Measurements from ENCODE around the gene KRTAP19-3. TPM values are rescaled to one million over a fixed set of nuclear protein-coding genes. Genes with fewer than 3 reads are reported as not detected.

The KRTAP19-3 gene
- total and polyA plus RNA-seq, 2 of the 8 experiments (the other 6 are each of a cell fraction or from before 2014, with no cell fraction given) = not detected

Small RNA genes lying within 50 kb of the gene (small RNA-seq; reads per million reads assigned to genes)
- not detected for gene AP000567.1 (ENCODE audit: insufficient read depth)
- not detected for gene KRTAP19-10P (ENCODE audit: insufficient read depth)
- gene KRTAP19-11P (ENCODE audit: insufficient read depth) = not detected
- not detected for gene KRTAP19-9P (ENCODE audit: insufficient read depth)

Other genes with a start within 250 kb of the KRTAP19-3 start
- gene KRTAP24-1, start 209.1 kb downstream of the KRTAP19-3 start, total RNA-seq (2021; fragmentation: NEBNext Ultra II Directional; extraction: Animal tissue kit (Norgen Biotek cat#: 25700)) = not detected in 2 replicates
- not detected in 2 replicates for gene KRTAP24-1, start 209.1 kb downstream of the KRTAP19-3 start, polyA plus RNA-seq (2011; rRNA removed)
- not detected in 2 replicates for gene KRTAP25-1, start 202.5 kb downstream of the KRTAP19-3 start, total RNA-seq (2021; fragmentation: NEBNext Ultra II Directional; extraction: Animal tissue kit (Norgen Biotek cat#: 25700))
- gene KRTAP25-1, start 202.5 kb downstream of the KRTAP19-3 start, polyA plus RNA-seq (2011; rRNA removed) = not detected in 2 replicates
- gene KRTAP26-1, start 171.7 kb downstream of the KRTAP19-3 start, total RNA-seq (2021; fragmentation: NEBNext Ultra II Directional; extraction: Animal tissue kit (Norgen Biotek cat#: 25700)) = not detected in 2 replicates
- gene KRTAP26-1, start 171.7 kb downstream of the KRTAP19-3 start, polyA plus RNA-seq (2011; rRNA removed) = not detected in 2 replicates
- gene KRTAP27-1, start 154.3 kb downstream of the KRTAP19-3 start, total RNA-seq (2021; fragmentation: NEBNext Ultra II Directional; extraction: Animal tissue kit (Norgen Biotek cat#: 25700)) = not detected in 2 replicates
- not detected in 2 replicates for gene KRTAP27-1, start 154.3 kb downstream of the KRTAP19-3 start, polyA plus RNA-seq (2011; rRNA removed)
- gene KRTAP23-1, start 143.4 kb downstream of the KRTAP19-3 start, total RNA-seq (2021; fragmentation: NEBNext Ultra II Directional; extraction: Animal tissue kit (Norgen Biotek cat#: 25700)) = not detected in 2 replicates
- gene KRTAP23-1, start 143.4 kb downstream of the KRTAP19-3 start, polyA plus RNA-seq (2011; rRNA removed) = not detected in 2 replicates
- gene KRTAP13-2, start 119.7 kb downstream of the KRTAP19-3 start, total RNA-seq (2021; fragmentation: NEBNext Ultra II Directional; extraction: Animal tissue kit (Norgen Biotek cat#: 25700)) = not detected in 2 replicates
- gene KRTAP13-2, start 119.7 kb downstream of the KRTAP19-3 start, polyA plus RNA-seq (2011; rRNA removed) = not detected in 2 replicates
- not detected in 2 replicates for gene KRTAP13-1, start 96.0 kb downstream of the KRTAP19-3 start, total RNA-seq (2021; fragmentation: NEBNext Ultra II Directional; extraction: Animal tissue kit (Norgen Biotek cat#: 25700))
- gene KRTAP13-1, start 96.0 kb downstream of the KRTAP19-3 start, polyA plus RNA-seq (2011; rRNA removed) = not detected in 2 replicates
- not detected in 2 replicates for gene KRTAP13-3, start 66.1 kb downstream of the KRTAP19-3 start, total RNA-seq (2021; fragmentation: NEBNext Ultra II Directional; extraction: Animal tissue kit (Norgen Biotek cat#: 25700))
- not detected in 2 replicates for gene KRTAP13-3, start 66.1 kb downstream of the KRTAP19-3 start, polyA plus RNA-seq (2011; rRNA removed)
- 0.42 TPM in 1 of 2 replicates, not detected in the other for gene KRTAP13-4, start 61.8 kb downstream of the KRTAP19-3 start, total RNA-seq (2021; fragmentation: NEBNext Ultra II Directional; extraction: Animal tissue kit (Norgen Biotek cat#: 25700))
- 0.64 and 1.2 TPM in 2 replicates for gene KRTAP13-4, start 61.8 kb downstream of the KRTAP19-3 start, polyA plus RNA-seq (2011; rRNA removed)
- not detected in 2 replicates for gene KRTAP15-1, start 51.7 kb downstream of the KRTAP19-3 start, total RNA-seq (2021; fragmentation: NEBNext Ultra II Directional; extraction: Animal tissue kit (Norgen Biotek cat#: 25700))
- gene KRTAP15-1, start 51.7 kb downstream of the KRTAP19-3 start, polyA plus RNA-seq (2011; rRNA removed) = not detected in 2 replicates
- not detected in 2 replicates for gene KRTAP19-1, start 11.6 kb downstream of the KRTAP19-3 start, total RNA-seq (2021; fragmentation: NEBNext Ultra II Directional; extraction: Animal tissue kit (Norgen Biotek cat#: 25700))
- not detected in 2 replicates for gene KRTAP19-1, start 11.6 kb downstream of the KRTAP19-3 start, polyA plus RNA-seq (2011; rRNA removed)
- gene KRTAP19-2, start 4.6 kb downstream of the KRTAP19-3 start, total RNA-seq (2021; fragmentation: NEBNext Ultra II Directional; extraction: Animal tissue kit (Norgen Biotek cat#: 25700)) = not detected in 2 replicates
- gene KRTAP19-2, start 4.6 kb downstream of the KRTAP19-3 start, polyA plus RNA-seq (2011; rRNA removed) = not detected in 2 replicates
- gene KRTAP19-4, start 5.2 kb upstream of the KRTAP19-3 start, total RNA-seq (2021; fragmentation: NEBNext Ultra II Directional; extraction: Animal tissue kit (Norgen Biotek cat#: 25700)) = not detected in 2 replicates
- gene KRTAP19-4, start 5.2 kb upstream of the KRTAP19-3 start, polyA plus RNA-seq (2011; rRNA removed) = not detected in 2 replicates
- gene KRTAP19-5, start 10.1 kb upstream of the KRTAP19-3 start, total RNA-seq (2021; fragmentation: NEBNext Ultra II Directional; extraction: Animal tissue kit (Norgen Biotek cat#: 25700)) = not detected in 2 replicates
- gene KRTAP19-5, start 10.1 kb upstream of the KRTAP19-3 start, polyA plus RNA-seq (2011; rRNA removed) = not detected in 2 replicates
- gene KRTAP19-6, start 49.9 kb upstream of the KRTAP19-3 start, total RNA-seq (2021; fragmentation: NEBNext Ultra II Directional; extraction: Animal tissue kit (Norgen Biotek cat#: 25700)) = not detected in 2 replicates
- not detected in 2 replicates for gene KRTAP19-6, start 49.9 kb upstream of the KRTAP19-3 start, polyA plus RNA-seq (2011; rRNA removed)
- gene KRTAP19-7, start 69.3 kb upstream of the KRTAP19-3 start, total RNA-seq (2021; fragmentation: NEBNext Ultra II Directional; extraction: Animal tissue kit (Norgen Biotek cat#: 25700)) = not detected in 2 replicates
- not detected in 2 replicates for gene KRTAP19-7, start 69.3 kb upstream of the KRTAP19-3 start, polyA plus RNA-seq (2011; rRNA removed)
- gene KRTAP22-2, start 98.4 kb upstream of the KRTAP19-3 start, total RNA-seq (2021; fragmentation: NEBNext Ultra II Directional; extraction: Animal tissue kit (Norgen Biotek cat#: 25700)) = not detected in 2 replicates
- not detected in 2 replicates for gene KRTAP22-2, start 98.4 kb upstream of the KRTAP19-3 start, polyA plus RNA-seq (2011; rRNA removed)
- not detected in 2 replicates for gene KRTAP6-3, start 100.4 kb upstream of the KRTAP19-3 start, total RNA-seq (2021; fragmentation: NEBNext Ultra II Directional; extraction: Animal tissue kit (Norgen Biotek cat#: 25700))
- not detected in 2 replicates for gene KRTAP6-3, start 100.4 kb upstream of the KRTAP19-3 start, polyA plus RNA-seq (2011; rRNA removed)
- gene KRTAP6-2, start 106.9 kb upstream of the KRTAP19-3 start, total RNA-seq (2021; fragmentation: NEBNext Ultra II Directional; extraction: Animal tissue kit (Norgen Biotek cat#: 25700)) = not detected in 2 replicates
- gene KRTAP6-2, start 106.9 kb upstream of the KRTAP19-3 start, polyA plus RNA-seq (2011; rRNA removed) = not detected in 2 replicates
- gene KRTAP22-1, start 109.1 kb upstream of the KRTAP19-3 start, total RNA-seq (2021; fragmentation: NEBNext Ultra II Directional; extraction: Animal tissue kit (Norgen Biotek cat#: 25700)) = not detected in 2 replicates
- not detected in 2 replicates for gene KRTAP22-1, start 109.1 kb upstream of the KRTAP19-3 start, polyA plus RNA-seq (2011; rRNA removed)
- not detected in 2 replicates for gene KRTAP6-1, start 121.9 kb upstream of the KRTAP19-3 start, total RNA-seq (2021; fragmentation: NEBNext Ultra II Directional; extraction: Animal tissue kit (Norgen Biotek cat#: 25700))
- gene KRTAP6-1, start 121.9 kb upstream of the KRTAP19-3 start, polyA plus RNA-seq (2011; rRNA removed) = not detected in 2 replicates
- gene KRTAP20-1, start 124.4 kb upstream of the KRTAP19-3 start, total RNA-seq (2021; fragmentation: NEBNext Ultra II Directional; extraction: Animal tissue kit (Norgen Biotek cat#: 25700)) = not detected in 2 replicates
- not detected in 2 replicates for gene KRTAP20-1, start 124.4 kb upstream of the KRTAP19-3 start, polyA plus RNA-seq (2011; rRNA removed)
- not detected in 2 replicates for gene KRTAP20-4, start 128.6 kb upstream of the KRTAP19-3 start, total RNA-seq (2021; fragmentation: NEBNext Ultra II Directional; extraction: Animal tissue kit (Norgen Biotek cat#: 25700))
- not detected in 2 replicates for gene KRTAP20-4, start 128.6 kb upstream of the KRTAP19-3 start, polyA plus RNA-seq (2011; rRNA removed)
- not detected in 2 replicates for gene KRTAP20-2, start 143.2 kb upstream of the KRTAP19-3 start, total RNA-seq (2021; fragmentation: NEBNext Ultra II Directional; extraction: Animal tissue kit (Norgen Biotek cat#: 25700))
- gene KRTAP20-2, start 143.2 kb upstream of the KRTAP19-3 start, polyA plus RNA-seq (2011; rRNA removed) = not detected in 2 replicates
- not detected in 2 replicates for gene KRTAP20-3, start 150.9 kb upstream of the KRTAP19-3 start, total RNA-seq (2021; fragmentation: NEBNext Ultra II Directional; extraction: Animal tissue kit (Norgen Biotek cat#: 25700))
- not detected in 2 replicates for gene KRTAP20-3, start 150.9 kb upstream of the KRTAP19-3 start, polyA plus RNA-seq (2011; rRNA removed)
- gene KRTAP21-3, start 226.8 kb upstream of the KRTAP19-3 start, total RNA-seq (2021; fragmentation: NEBNext Ultra II Directional; extraction: Animal tissue kit (Norgen Biotek cat#: 25700)) = not detected in 2 replicates
- gene KRTAP21-3, start 226.8 kb upstream of the KRTAP19-3 start, polyA plus RNA-seq (2011; rRNA removed) = not detected in 2 replicates

Measured in H1 (cell line).